Measurements from ENCODE around the gene JADE3.
A peak's percentile ranks its signal among the peaks of the same experiment; 100 is the strongest.

- TF ChIP-seq EP300 (IDR thresholded peaks at IDR 0.05; ENCODE audit: borderline replicate concordance) (no peak), TCF12 (IDR thresholded peaks at IDR 0.05; ENCODE audit: low read depth) (no peak), YY1 (IDR thresholded peaks at IDR 0.05; ENCODE audit: low read depth) (no peak)
- TF ChIP-seq, protein P1, sequence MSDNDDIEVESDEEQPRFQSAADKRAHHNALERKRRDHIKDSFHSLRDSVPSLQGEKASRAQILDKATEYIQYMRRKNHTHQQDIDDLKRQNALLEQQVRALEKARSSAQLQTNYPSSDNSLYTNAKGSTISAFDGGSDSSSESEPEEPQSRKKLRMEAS (IDR thresholded peaks at IDR 0.05), result peak; percentile 18; the same call in 1 of the 2 replicates
- TF ChIP-seq, protein P2, sequence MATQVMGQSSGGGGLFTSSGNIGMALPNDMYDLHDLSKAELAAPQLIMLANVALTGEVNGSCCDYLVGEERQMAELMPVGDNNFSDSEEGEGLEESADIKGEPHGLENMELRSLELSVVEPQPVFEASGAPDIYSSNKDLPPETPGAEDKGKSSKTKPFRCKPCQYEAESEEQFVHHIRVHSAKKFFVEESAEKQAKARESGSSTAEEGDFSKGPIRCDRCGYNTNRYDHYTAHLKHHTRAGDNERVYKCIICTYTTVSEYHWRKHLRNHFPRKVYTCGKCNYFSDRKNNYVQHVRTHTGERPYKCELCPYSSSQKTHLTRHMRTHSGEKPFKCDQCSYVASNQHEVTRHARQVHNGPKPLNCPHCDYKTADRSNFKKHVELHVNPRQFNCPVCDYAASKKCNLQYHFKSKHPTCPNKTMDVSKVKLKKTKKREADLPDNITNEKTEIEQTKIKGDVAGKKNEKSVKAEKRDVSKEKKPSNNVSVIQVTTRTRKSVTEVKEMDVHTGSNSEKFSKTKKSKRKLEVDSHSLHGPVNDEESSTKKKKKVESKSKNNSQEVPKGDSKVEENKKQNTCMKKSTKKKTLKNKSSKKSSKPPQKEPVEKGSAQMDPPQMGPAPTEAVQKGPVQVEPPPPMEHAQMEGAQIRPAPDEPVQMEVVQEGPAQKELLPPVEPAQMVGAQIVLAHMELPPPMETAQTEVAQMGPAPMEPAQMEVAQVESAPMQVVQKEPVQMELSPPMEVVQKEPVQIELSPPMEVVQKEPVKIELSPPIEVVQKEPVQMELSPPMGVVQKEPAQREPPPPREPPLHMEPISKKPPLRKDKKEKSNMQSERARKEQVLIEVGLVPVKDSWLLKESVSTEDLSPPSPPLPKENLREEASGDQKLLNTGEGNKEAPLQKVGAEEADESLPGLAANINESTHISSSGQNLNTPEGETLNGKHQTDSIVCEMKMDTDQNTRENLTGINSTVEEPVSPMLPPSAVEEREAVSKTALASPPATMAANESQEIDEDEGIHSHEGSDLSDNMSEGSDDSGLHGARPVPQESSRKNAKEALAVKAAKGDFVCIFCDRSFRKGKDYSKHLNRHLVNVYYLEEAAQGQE (IDR thresholded peaks at IDR 0.05; ENCODE audit: low read depth), result no peak
Measured at GRCh38 chrX:46912603-46913491, 626 bp downstream of the JADE3 start.
